ENCODE measurements around the gene FGGY. TPM values are rescaled to one million over a fixed set of nuclear protein-coding genes. Genes with fewer than 3 reads are reported as not detected.

Gene FGGY
- total RNA-seq, 1 experiment from 2014 or later = 14.6 TPM

GRCh38 chr1:59673573-59674450, 376.9 kb downstream of the FGGY start:
- Mint-ChIP-seq H3K36me3 (ENCODE audit: insufficient read depth in 1 of 3, low read depth in 3 of 3) (no peaks in the 10 kb centered on the region), H3K27me3 (ENCODE audit: low read depth) (no peaks in the 10 kb centered on the region; the same call in 1 of the 2 replicates), H3K27ac (peak overlapping the region; percentile 1 to 34 (median 5); a peak in 2 of 7 replicates), H3K9me3 (no peaks in the 10 kb centered on the region), H3K4me1 (peaks cover 64 to 66% of the 10 kb centered on the region in 2 experiments), H3K4me3 (no peak overlapping the region)
- peak overlapping the region; percentile 73; the same call in 1 of the 2 replicates for H3K14ac ChIP-seq (ENCODE audit: insufficient read depth, low read length)
- H3K9me3 ChIP-seq (ENCODE audit: control insufficient read depth, low read depth, low read length) = no peaks in the 10 kb centered on the region
- H3K9ac ChIP-seq (ENCODE audit: extremely low read depth, insufficient read length, low read length) = no peak overlapping the region
- H3K4ac ChIP-seq (ENCODE audit: low read depth, low read length) = no peak overlapping the region
- H2BK20ac ChIP-seq (ENCODE audit: low read depth, low read length, poor library complexity, severe bottlenecking) = no peak overlapping the region
- peaks cover 10% of the 10 kb centered on the region; the same call in 1 of the 2 replicates for H3K4me1 ChIP-seq (ENCODE audit: insufficient read depth, low read length)
- H3K27ac ChIP-seq (ENCODE audit: insufficient read length, low read depth, low read length) = no peak overlapping the region
- H3K79me1 ChIP-seq (ENCODE audit: insufficient read depth, low read depth, low read length, poor library complexity, severe bottlenecking) = no peaks in the 10 kb centered on the region
- H2BK120ac ChIP-seq (ENCODE audit: low read depth, low read length, poor library complexity, severe bottlenecking) = no peak overlapping the region
- no peak overlapping the region for H3T11ph ChIP-seq (ENCODE audit: low read length)
- no peak overlapping the region for H3K4me2 ChIP-seq (ENCODE audit: insufficient read depth, insufficient read length, low read length)
- peak; percentile 37 for DNase-seq
- H4K20me1 ChIP-seq (ENCODE audit: control insufficient read depth, insufficient read depth, insufficient read length) = no peaks in the 10 kb centered on the region
- no peak for TF ChIP-seq CTCF (conservative IDR thresholded peaks at IDR 0.05)
- H3K56ac ChIP-seq (ENCODE audit: insufficient read length, low read depth, low read length) = no peak overlapping the region
- H4K91ac ChIP-seq (ENCODE audit: insufficient read length, low read depth, low read length) = no peak overlapping the region
- no CpG with 5 or more reads among the region's 16 CpGs for WGBS (ENCODE audit: extremely low coverage, insufficient read length, low lambda C conversion rate)
- H3K18ac ChIP-seq (ENCODE audit: insufficient read length, low read depth, low read length) = no peak overlapping the region
- no peaks in the 10 kb centered on the region for H3K23me2 ChIP-seq (ENCODE audit: insufficient read length, low read depth, low read length, poor library complexity, severe bottlenecking)
- no peak overlapping the region for H2AFZ ChIP-seq (ENCODE audit: low read length)
- H4K5ac ChIP-seq (ENCODE audit: insufficient read length, low read depth, low read length) = no peak overlapping the region
- no peak overlapping the region for H2BK12ac ChIP-seq (ENCODE audit: insufficient read length, low read depth, low read length)
- H3K79me2 ChIP-seq (ENCODE audit: insufficient read depth, low read length) = no peaks in the 10 kb centered on the region
- no peak overlapping the region for H2BK5ac ChIP-seq (ENCODE audit: insufficient read length, low read length)
- H3K23ac ChIP-seq (ENCODE audit: insufficient read length, low read depth, low read length) = no peak overlapping the region
- no peak overlapping the region for H2BK15ac ChIP-seq (ENCODE audit: low read depth, low read length)
- H2AK5ac ChIP-seq (ENCODE audit: insufficient read length, low read length) = no peak overlapping the region
- no peak overlapping the region for H4K8ac ChIP-seq (replicated peaks; ENCODE audit: insufficient read length, low read depth, low read length)
- no peaks in the 10 kb centered on the region for H3K27me3 ChIP-seq (ENCODE audit: insufficient read depth, low read length)
